HUDEP-2 (cell line): ENCODE data around the gene HS6ST1.
"Not testable (repeated sequence)": the region's sequence is repeated elsewhere in the genome, so short reads cannot be mapped to it uniquely, and the experiment has no call there.

ENCODE experiments used
- DNase-seq, 76 experiments: peaks; one replicate each; lab custom pipeline; 2025; ENCODE audit not compliant: unreplicated experiment in 76 of 76; lab: John Stamatoyannopoulos, UW

The HS6ST1 gene

DNA sequence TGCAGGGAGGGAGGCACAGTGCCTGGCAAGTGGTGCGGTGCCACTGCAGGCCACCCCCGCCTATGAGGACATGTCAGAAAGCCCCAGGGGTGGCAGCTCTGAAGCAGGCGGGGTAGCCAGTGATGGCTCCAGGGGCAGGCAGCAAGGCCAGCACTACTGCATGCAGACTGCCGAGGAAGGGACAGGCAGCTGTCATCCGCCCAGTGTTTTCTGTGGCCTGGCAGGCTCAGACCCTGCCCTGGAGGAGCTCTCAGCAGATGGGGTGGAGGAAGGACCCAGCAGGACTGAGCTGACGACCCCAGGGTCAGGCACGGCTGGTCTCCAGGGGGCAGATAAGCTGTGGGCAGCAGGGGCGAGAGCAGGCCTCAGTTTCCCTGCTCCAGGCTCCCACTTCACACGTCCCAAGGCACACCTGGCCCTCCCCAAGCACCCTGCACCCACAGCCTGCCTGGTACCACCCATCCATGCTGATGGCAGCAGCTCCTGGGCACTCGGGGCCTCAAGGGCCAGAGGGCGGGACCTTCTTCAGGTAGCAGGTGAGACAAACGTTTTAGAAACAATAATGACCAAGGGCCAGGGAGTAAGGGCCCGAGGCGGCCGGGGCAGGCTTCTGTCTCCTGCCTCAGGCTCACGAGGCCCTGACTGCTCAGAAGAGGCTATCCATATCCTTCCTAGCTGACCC is 48.5 kb downstream of the HS6ST1 start:
- no peak for DNase-seq

GRCh38 chr2:128269063-128269989 is 49.3 kb downstream of the HS6ST1 start:
- no peak for DNase-seq

GRCh38 chr2:128268611-128269010 is 50.1 kb downstream of the HS6ST1 start:
- not testable (repeated sequence) for DNase-seq

DNA sequence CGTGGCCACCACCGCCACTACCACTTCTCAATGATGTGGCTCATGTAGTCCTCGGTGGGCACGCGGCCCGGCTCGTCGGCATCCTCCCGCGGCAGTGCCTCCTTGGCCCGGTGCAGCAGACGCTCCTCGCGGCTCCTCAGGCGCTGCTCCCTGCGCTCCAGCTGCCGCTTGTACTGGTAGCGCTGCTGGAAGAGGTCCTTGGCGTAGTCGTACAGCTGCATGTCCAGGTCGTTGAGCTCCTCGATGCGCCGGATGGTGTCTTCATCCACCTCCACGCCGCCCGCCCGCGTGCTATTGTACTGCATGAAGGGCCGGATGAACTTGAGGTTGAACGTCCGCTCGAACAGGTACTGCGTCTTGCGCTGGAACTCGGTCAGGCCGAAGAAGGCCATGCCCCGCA is 50.5 kb downstream of the HS6ST1 start:
- DNase-seq: not testable (repeated sequence)

GRCh38 chr2:128267649-128268048 is 51.0 kb downstream of the HS6ST1 start:
- DNase-seq: not testable (repeated sequence)

DNA sequence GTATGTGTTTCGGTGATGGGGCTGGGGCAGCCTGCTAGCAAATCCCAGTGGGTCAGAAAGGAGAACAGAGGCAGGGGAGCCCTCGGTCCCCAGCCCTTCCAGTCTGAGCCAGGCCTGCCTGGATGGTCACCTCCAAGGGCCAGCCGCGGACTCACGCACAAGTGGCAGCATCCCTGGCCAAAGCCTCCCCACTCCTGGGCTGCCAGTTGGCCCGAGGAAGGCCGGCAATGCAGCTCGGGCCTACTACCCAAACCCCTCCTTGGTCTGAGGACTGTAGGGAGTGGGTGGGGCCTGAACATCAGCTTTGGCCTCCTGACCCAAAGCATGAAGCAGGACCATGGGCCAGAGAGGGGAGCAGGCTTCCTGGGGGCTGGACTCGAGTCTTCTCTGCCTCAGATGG is 51.5 kb downstream of the HS6ST1 start:
- DNase-seq: not testable (repeated sequence)

GRCh38 chr2:128266463-128266862 is 52.2 kb downstream of the HS6ST1 start:
- DNase-seq: not testable (repeated sequence)

- not testable (repeated sequence) for DNase-seq
Observed at GRCh38 chr2:128265608-128265993, 53.1 kb downstream of the HS6ST1 start.

DNA sequence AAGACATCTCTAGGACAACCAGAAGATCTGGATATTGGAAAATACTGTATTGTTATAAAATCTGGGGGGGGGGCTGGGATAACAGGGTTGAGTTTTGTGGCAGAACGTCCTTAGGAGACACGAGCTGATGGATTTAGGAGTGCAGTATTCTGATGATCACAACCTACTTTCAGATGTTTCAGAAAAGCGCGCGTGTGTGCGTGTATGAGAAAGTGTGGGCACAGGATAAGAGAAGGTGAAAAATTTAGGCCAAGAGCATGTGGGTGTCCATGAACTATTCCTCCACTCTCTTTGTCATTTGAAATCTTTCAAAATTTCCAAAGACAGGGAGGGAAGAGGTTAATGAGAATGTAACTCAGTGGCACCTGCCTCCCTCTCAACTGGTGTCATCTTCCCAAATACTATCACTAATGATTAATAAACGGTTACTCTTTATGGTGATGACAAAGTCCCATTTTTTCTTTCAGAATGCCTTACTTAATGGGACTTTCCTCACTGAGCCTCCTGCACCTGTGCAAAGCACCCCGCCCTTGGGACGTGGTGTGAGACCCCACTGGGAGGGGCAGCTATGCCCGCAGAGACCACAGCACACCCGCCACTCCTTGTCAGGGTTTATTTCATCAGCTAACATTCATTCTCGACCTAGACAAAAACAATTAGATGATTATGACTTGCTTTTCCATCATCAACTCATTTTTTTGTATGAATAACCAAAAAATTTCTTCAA is 53.6 kb downstream of the HS6ST1 start:
- no peak for DNase-seq

GRCh38 chr2:128263902-128264331 is 54.8 kb downstream of the HS6ST1 start:
- DNase-seq: no peak

GRCh38 chr2:128262315-128263253 is 56.1 kb downstream of the HS6ST1 start:
- no peak for DNase-seq

GRCh38 chr2:128261245-128262128 is 57.2 kb downstream of the HS6ST1 start:
- no peak for DNase-seq

GRCh38 chr2:128260239-128261138 is 58.2 kb downstream of the HS6ST1 start:
- DNase-seq: no peak

DNA sequence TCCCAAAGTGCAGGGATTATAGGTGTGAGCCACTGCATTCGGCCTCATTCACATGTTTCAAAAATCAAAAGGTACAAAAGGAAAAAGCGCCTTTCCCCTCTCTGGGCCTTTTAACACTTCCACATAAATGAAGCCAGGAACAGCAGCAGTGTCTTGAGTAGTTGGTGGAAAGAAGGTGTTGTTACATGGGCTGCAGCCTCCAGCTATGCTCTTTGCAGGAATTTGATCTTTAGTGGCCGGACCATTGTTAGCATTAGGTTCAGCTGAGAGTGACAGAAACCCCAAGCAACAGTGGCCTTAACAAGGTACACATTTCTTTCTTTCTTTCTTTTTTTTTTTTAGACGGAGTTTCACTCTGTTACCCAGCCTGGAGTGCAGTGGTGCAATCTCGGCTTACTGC is 59.1 kb downstream of the HS6ST1 start:
- no peak for DNase-seq

GRCh38 chr2:128258218-128258617 is 60.5 kb downstream of the HS6ST1 start:
- no peak for DNase-seq

- DNase-seq: no peak
Observed at GRCh38 chr2:128252501-128252900, 66.2 kb downstream of the HS6ST1 start.

GRCh38 chr2:128252086-128252485 is 66.6 kb downstream of the HS6ST1 start:
- DNase-seq: not testable (repeated sequence)
